Tibial nerve (tissue), 4 donors: ENCODE data around the gene RBM44. TPM values are rescaled to one million over a fixed set of nuclear protein-coding genes. Genes with fewer than 3 reads are reported as not detected.
A peak's percentile ranks its signal among the peaks of the same experiment; 100 is the strongest.

Source experiments
- DNase-seq, 2 donors: peaks; one replicate each; pipeline ENCODE4 v3.0.0-alpha.2; 2019; ENCODE audit warnings: low spot score in 2 of 2
- H3K27ac ChIP-seq, 4 donors: fragments of 200-600 bp; sonication (generic) in 3 of 4; one replicate each; pipeline ENCODE4 v1.5.1; 2017 to 2019; ENCODE audit warnings: mild to moderate bottlenecking in 1 of 4
- H3K27me3 ChIP-seq, 2 donors: fragments of 200-600 bp; sonication (generic) in 1 of 2; one replicate each; pipeline versions ENCODE4 v1.5.1 to v1.6.0; 2017 to 2019
- H3K36me3 ChIP-seq, 3 donors: fragments of 200-600 bp; sonication (generic); one replicate each; pipeline ENCODE4 v1.5.1; 2018 to 2019
- H3K4me1 ChIP-seq, 4 donors: fragments of 200-600 bp; sonication (generic) in 3 of 4; one replicate each; pipeline ENCODE4 v1.5.1; 2017 to 2019
- H3K4me3 ChIP-seq, 4 donors: fragments of 200-600 bp; sonication (generic) in 3 of 4; one replicate each; pipeline ENCODE4 v1.5.1; 2017 to 2019; ENCODE audit warnings: mild to moderate bottlenecking in 1 of 4, moderate library complexity in 1 of 4
- H3K9me3 ChIP-seq, 4 donors: fragments of 200-600 bp; sonication (generic) in 3 of 4; one replicate each; pipeline ENCODE4 v1.5.1; 2017 to 2019
- CTCF ChIP-seq, 5 experiments: fragments of 200-600 bp in 3 of 5; fragments of 450-650 bp in 2 of 5; sonication (generic) in 3 of 5; IDR thresholded peaks; one replicate each; pipeline ENCODE4 v1.5.1; 2016 to 2019; ENCODE audit warnings: antibody characterized with exemption in 5 of 5, mild to moderate bottlenecking in 3 of 5, moderate library complexity in 2 of 5
- EP300 ChIP-seq, 2 donors: sonication (generic); formaldehyde crosslinking; IDR thresholded peaks; one replicate each; pipeline ENCODE4 v1.6.1; 2017; ENCODE audit warnings: antibody characterized with exemption in 2 of 2, mild to moderate bottlenecking in 1 of 2
- POLR2A ChIP-seq, 2 donors: fragments of 450-650 bp; IDR thresholded peaks; one replicate each; pipeline ENCODE4 v1.6.1; 2017; ENCODE audit warnings: antibody characterized with exemption in 2 of 2, mild to moderate bottlenecking in 2 of 2, moderate library complexity in 2 of 2
- WGBS, 2 donors: methylation state at CpG; one replicate each; pipeline ENCODE4 v1.1.5; 2018; 5-methylcytosine and 5-hydroxymethylcytosine counted together
- total RNA-seq, 4 donors: library from RNA; depleted of rRNA; stranded (reverse); fragments of >200 nt; gene quantifications; one replicate each; pipeline ENCODE4 v1.1.0, GENCODE V29; 2016

RBM44 gene
- total RNA-seq, 4 donors from 2014 or later: under 0.01 to 0.59 (median 0.36) TPM

- H3K36me3 ChIP-seq: no peaks in the 10 kb centered on the region
- peak overlapping the region in 2 of 4 donors; percentile 65 to 71 for H3K27ac ChIP-seq
- TF ChIP-seq CTCF (IDR thresholded peaks at IDR 0.05) (no peak), POLR2A (IDR thresholded peaks at IDR 0.05) (no peak), EP300 (IDR thresholded peaks at IDR 0.05) (no peak)
- H3K9me3 ChIP-seq: no peaks in the 10 kb centered on the region
- 87 to 88% methylated on average over 3 to 4 of the region's 4 CpGs for WGBS, 2 donors
- H3K4me1 ChIP-seq: peaks cover 0 to 24% (median 15%) of the 10 kb centered on the region in 4 donors
- no peak for DNase-seq
- peaks cover 0 to 25% of the 10 kb centered on the region in 2 donors for H3K27me3 ChIP-seq
- no peak overlapping the region for H3K4me3 ChIP-seq
Observed at GRCh38 chr2:237863102-237863511, 64.5 kb downstream of the RBM44 start.

GRCh38 chr2:237863689-237864443, 65.3 kb downstream of the RBM44 start:
- peaks cover 0 to 21% (median 11%) of the 10 kb centered on the region in 4 donors for H3K4me1 ChIP-seq
- H3K27ac ChIP-seq: peak overlapping the region in 2 of 4 donors; percentile 65 to 71
- WGBS, 2 donors: 68 to 75% methylated on average over 16 to 18 of the region's 22 CpGs
- H3K27me3 ChIP-seq: peaks cover 0 to 20% of the 10 kb centered on the region in 2 donors
- DNase-seq: no peak
- H3K4me3 ChIP-seq: no peak overlapping the region
- H3K9me3 ChIP-seq: no peaks in the 10 kb centered on the region
- TF ChIP-seq EP300 (IDR thresholded peaks at IDR 0.05): no peak
- no peak for TF ChIP-seq POLR2A (IDR thresholded peaks at IDR 0.05)
- no peak for TF ChIP-seq CTCF (IDR thresholded peaks at IDR 0.05)
- no peaks in the 10 kb centered on the region for H3K36me3 ChIP-seq

GRCh38 chr2:237864444-237864931, 65.9 kb downstream of the RBM44 start:
- peak overlapping the region in 2 of 4 donors; percentile 65 to 71 for H3K27ac ChIP-seq
- peaks cover 0 to 16% of the 10 kb centered on the region in 2 donors for H3K27me3 ChIP-seq
- no peak for TF ChIP-seq POLR2A (IDR thresholded peaks at IDR 0.05)
- TF ChIP-seq CTCF (IDR thresholded peaks at IDR 0.05): no peak
- no peak for TF ChIP-seq EP300 (IDR thresholded peaks at IDR 0.05)
- DNase-seq: no peak
- H3K9me3 ChIP-seq: no peaks in the 10 kb centered on the region
- peaks cover 0 to 16% (median 9%) of the 10 kb centered on the region in 4 donors for H3K4me1 ChIP-seq
- no peaks in the 10 kb centered on the region for H3K36me3 ChIP-seq
- H3K4me3 ChIP-seq: no peak overlapping the region
- 69 to 81% methylated on average over 10 of the region's 10 CpGs for WGBS, 2 donors

GRCh38 chr2:237864940-237865622, 66.5 kb downstream of the RBM44 start:
- no peak overlapping the region for H3K4me3 ChIP-seq
- H3K27ac ChIP-seq: peak overlapping the region in 2 of 4 donors; percentile 65 to 71
- TF ChIP-seq POLR2A (IDR thresholded peaks at IDR 0.05) (no peak), CTCF (IDR thresholded peaks at IDR 0.05) (no peak), EP300 (IDR thresholded peaks at IDR 0.05) (no peak)
- DNase-seq: no peak
- H3K27me3 ChIP-seq: peaks cover 0 to 10% of the 10 kb centered on the region in 2 donors
- no peaks in the 10 kb centered on the region for H3K9me3 ChIP-seq
- peaks cover 0 to 10% (median 6%) of the 10 kb centered on the region in 4 donors for H3K4me1 ChIP-seq
- 70 to 79% methylated on average over 9 of the region's 9 CpGs for WGBS, 2 donors
- H3K36me3 ChIP-seq: no peaks in the 10 kb centered on the region
